GM12801 (cell line): Measurements from ENCODE around the gene PNLIPRP2.

ENCODE experiments used
- CTCF ChIP-seq: IDR thresholded peaks from one replicate; pipeline ENCODE4 v1.5.1; 2011; ENCODE audit warnings: control low read depth; ENCODE audit not compliant: insufficient read length; ENCODE audit errors: extremely low read depth

The PNLIPRP2 gene

GRCh38 chr10:116636976-116637375 is 16.2 kb downstream of the PNLIPRP2 start:
- no peak for TF ChIP-seq CTCF

- TF ChIP-seq CTCF = no peak
Observed at GRCh38 chr10:116637830-116638229, 17.1 kb downstream of the PNLIPRP2 start.

GRCh38 chr10:116646502-116646901 is 25.7 kb downstream of the PNLIPRP2 start:
- no peak for TF ChIP-seq CTCF

GRCh38 chr10:116648903-116649302 is 28.1 kb downstream of the PNLIPRP2 start:
- TF ChIP-seq CTCF = no peak

GRCh38 chr10:116653885-116654284 is 33.1 kb downstream of the PNLIPRP2 start:
- no peak for TF ChIP-seq CTCF

GRCh38 chr10:116654816-116655215 is 34.1 kb downstream of the PNLIPRP2 start:
- no peak for TF ChIP-seq CTCF

- no peak for TF ChIP-seq CTCF
Observed at GRCh38 chr10:116655568-116655967, 34.8 kb downstream of the PNLIPRP2 start.

GRCh38 chr10:116656044-116656443 is 35.3 kb downstream of the PNLIPRP2 start:
- TF ChIP-seq CTCF = no peak
